ENCODE data around the gene CKMT1B.
"Not testable (repeated sequence)": the region's sequence is repeated elsewhere in the genome, so short reads cannot be mapped to it uniquely, and the experiment has no call there.

CKMT1B gene

GRCh38 chr15:43593328-43594190 is at the start of gene CKMT1B:
Gene CKMT1B (plus strand): TSS chr15:43594027. CDS start chr15:43594219, 192 bp downstream.
- not testable (repeated sequence) for DNase-seq

GRCh38 chr15:43544266-43544665 is 49.6 kb upstream of the CKMT1B start:
- no peak for DNase-seq

GRCh38 chr15:43545426-43545825 is 48.4 kb upstream of the CKMT1B start:
- DNase-seq = no peak

- DNase-seq = no peak
Measured at GRCh38 chr15:43547539-43547938, 46.3 kb upstream of the CKMT1B start.

GRCh38 chr15:43550527-43551363 is 43.1 kb upstream of the CKMT1B start:
- DNase-seq = no peak

- DNase-seq = no peak
Measured at GRCh38 chr15:43552256-43552655, 41.6 kb upstream of the CKMT1B start.

- DNase-seq = no peak
Measured at GRCh38 chr15:43552986-43553385, 40.8 kb upstream of the CKMT1B start.

- not testable (repeated sequence) for DNase-seq
Measured at GRCh38 chr15:43562753-43563152, 31.1 kb upstream of the CKMT1B start.

GRCh38 chr15:43563793-43564192 is 30.0 kb upstream of the CKMT1B start:
- not testable (repeated sequence) for DNase-seq

GRCh38 chr15:43566615-43567014 is 27.2 kb upstream of the CKMT1B start:
- not testable (repeated sequence) for DNase-seq

GRCh38 chr15:43574607-43575006 is 19.2 kb upstream of the CKMT1B start:
- DNase-seq = not testable (repeated sequence)

- DNase-seq = not testable (repeated sequence)
Measured at GRCh38 chr15:43589778-43590466, 3.9 kb upstream of the CKMT1B start, which contains the start of gene PPIP5K1. Gene PPIP5K1 (minus strand): TSS chr15:43590208. CDS start chr15:43584504, 5,704 bp downstream.

- not testable (repeated sequence) for DNase-seq
Measured at GRCh38 chr15:43592841-43593240, 986 bp upstream of the CKMT1B start.

GRCh38 chr15:43599131-43599530 is 5.3 kb downstream of the CKMT1B start:
- DNase-seq = not testable (repeated sequence)

GRCh38 chr15:43600200-43600599 is 6.4 kb downstream of the CKMT1B start:
- DNase-seq = not testable (repeated sequence)

- not testable (repeated sequence) for DNase-seq
Measured at GRCh38 chr15:43602233-43602632, 8.4 kb downstream of the CKMT1B start.

GRCh38 chr15:43617750-43618149 is 23.9 kb downstream of the CKMT1B start:
- DNase-seq = not testable (repeated sequence)

GRCh38 chr15:43618700-43619099 is 24.9 kb downstream of the CKMT1B start, which contains the start of gene STRC:
Gene STRC (minus strand): TSS chr15:43618800. CDS start chr15:43618722, 78 bp downstream.
- not testable (repeated sequence) for DNase-seq

- not testable (repeated sequence) for DNase-seq
Measured at GRCh38 chr15:43622068-43622799, 28.4 kb downstream of the CKMT1B start.

- no peak for DNase-seq
Measured at GRCh38 chr15:43625106-43625505, 31.3 kb downstream of the CKMT1B start.

GRCh38 chr15:43626937-43627336 is 33.1 kb downstream of the CKMT1B start:
- DNase-seq = not testable (repeated sequence)
